ENCODE results near the gene SNX17.
"Not testable (repeated sequence)": the region's sequence is repeated elsewhere in the genome, so short reads cannot be mapped to it uniquely, and the experiment has no call there.

SNX17 gene

DNA sequence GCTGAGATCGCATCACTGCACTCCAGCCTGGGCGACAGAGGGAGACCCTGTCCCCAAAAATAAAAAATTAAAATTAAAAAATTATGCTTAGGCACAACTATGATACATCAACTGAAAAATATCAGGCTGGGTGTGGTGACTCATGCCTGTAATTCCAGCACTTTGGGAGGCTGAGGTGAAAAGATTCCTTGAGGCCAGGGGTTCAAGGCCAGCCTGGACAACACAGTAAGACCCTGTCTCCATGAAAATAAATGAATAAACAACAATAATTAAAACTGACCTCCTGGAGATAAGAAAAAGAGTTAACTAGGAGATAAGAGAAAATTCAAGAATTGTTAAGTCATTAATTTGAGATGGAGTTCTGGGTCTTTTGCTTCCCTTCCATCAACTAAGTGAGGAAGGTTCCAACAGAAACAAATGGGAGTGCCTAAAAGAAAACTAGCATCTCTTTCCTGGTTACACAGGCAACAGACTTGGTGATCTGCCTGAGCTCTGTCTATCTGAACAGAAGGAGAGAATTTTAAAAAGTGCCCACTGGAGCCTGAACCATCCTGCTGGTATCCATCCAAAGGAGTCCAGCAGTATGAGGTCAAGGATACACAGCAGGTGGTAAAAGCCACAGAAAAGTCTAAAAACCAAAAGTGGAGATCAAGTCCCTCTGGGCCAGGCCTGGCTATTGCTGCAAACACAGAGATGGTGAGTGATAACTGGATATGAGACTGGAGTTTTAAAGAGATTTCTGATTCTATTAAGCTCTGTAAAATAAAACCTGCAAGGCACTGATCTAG, 30.1 kb downstream of the SNX17 start:
- DNase-seq = peak; percentile 44

DNA sequence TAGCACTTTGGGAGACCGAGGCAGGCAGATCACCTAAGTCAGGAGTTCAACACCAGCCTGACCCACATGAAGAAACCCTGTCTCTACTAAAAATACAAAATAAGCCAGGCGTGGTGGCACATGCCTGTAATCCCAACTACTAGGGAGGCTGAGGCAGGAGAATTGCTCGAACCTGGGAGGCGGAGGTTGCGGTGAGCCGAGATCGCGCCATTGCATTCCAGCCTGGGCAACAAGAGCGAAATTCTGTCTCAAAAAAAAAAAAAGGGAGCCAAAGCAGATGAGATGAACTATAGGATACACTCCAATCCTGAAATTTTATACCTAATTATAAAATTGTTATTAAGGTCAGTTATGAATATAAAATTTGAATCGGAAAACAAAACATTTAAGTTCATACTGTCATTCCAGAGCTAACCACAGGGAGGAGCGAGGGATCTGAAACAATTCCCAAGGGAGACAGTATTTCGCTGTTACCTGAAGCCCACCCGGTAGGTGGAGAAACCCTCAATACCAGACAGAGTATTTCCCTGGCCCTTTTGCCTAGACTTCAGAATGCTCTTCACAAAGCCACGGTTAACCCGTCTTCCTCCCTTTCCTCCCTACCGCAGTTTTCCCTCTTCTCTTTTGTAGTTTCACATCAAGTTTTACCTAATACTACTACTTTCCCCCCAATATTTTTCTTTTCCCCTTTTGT, 37.5 kb downstream of the SNX17 start:
- peak; percentile 44 for DNase-seq

DNA sequence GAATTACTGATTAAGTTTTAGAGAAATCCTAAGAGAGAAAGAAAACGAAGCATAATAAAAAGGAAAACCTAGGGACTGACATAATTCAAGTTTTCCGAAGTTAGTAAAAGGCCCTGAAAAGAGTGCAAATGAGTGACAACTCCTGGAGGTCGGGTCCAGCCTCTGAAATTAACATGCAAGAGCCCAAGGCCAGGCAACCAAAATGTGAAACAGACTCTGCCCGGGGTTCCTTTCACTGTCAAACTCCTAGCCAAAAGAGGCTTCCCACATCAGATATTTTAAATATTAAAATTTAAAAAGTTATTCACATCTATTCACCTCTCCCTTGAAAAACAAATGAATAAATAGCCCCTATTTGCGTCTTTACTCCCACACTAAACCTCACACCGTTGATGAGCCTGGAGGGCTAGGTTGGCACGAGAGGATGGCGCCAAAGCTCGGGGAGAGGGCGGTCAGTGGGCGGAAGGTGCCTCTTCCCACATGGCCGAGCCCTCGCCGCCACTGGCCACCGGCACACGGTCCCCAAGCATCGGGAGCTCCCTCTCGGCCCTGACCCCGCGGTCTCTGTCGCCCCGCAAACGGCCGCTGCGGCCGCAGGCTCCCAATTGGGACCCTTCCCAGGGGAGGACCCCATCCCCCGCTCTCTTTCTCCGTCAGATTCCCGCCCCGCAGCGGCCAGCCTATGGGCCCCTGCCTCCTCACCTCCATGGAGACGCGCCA, 38.3 kb downstream of the SNX17 start:
- DNase-seq = no peak

DNA sequence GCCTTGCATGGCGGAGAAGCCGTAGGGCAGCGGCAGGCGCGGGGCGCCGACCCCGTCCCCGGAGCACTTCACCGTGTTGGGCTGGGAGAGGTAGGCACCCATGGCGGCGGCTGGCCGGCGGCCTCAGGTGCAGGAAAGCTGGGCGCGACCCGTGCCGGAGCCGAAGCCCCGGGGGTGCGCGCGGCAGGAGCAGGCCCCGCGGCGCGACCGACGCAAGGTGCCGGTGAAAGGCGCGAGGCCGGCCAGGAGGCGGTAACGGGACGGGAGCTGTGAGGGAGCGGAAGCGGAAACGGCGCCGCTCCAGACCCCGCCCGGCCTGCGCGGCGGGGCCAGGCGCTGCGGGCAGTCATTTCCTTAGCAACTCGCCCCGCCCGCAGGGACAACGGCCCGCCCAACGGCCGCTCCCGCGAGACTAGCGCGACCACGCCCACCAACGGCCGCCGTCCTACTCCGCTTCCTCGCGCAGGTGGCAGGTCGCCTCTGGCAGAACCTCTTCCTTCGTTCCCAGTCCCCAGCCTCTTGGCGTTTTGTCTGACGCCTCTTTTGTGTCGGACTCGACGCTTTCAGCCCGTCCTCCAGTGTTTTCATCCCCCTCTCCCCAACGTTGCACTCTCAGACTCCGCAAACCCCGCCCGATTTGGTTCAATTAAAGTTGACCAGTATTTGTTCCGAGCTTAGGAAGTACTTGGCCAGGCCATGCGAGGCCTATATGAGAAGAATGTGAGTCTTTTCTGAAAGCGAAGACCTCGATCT, 39.1 kb downstream of the SNX17 start, which contains the start of gene PPM1G:
Gene PPM1G, minus strand, starts transcription at position 271 of the 753 bp plus-strand sequence. Its CDS starts 169 bp downstream, at position 102.
- peak; percentile 92 for DNase-seq

DNA sequence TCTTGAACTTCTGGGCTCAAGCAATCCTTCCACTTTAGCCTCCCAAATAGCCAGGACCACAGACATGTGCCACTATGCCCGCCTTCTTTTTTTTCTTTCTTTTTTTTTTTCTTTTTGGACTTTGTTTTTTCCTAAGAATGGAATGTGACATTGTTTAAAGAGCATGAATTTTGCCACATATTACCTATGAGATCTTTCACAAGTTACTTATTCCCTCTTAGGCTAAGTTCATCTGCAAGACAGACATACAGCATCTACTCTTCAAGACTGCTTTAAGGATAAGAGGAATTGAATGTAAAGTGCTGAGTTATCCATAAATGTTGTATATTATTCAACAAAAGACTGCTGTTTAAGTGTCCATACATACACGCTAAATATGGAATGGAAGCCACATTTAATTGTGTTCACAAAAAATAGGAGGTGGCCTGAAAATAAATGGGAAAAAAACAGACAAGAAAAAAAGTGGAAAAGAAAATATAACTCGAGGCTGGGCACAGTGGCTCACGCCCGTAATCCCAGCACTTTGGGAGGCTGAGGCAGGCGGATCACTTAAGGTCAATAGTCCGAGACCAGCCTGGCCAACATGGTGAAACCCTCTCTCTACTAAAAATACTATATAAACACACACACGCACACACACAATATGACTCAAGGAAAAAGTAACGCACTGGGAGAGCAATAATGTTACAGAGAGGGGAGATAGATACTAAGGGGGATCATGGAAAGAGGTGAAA, 42.2 kb downstream of the SNX17 start:
- no peak for DNase-seq

DNA sequence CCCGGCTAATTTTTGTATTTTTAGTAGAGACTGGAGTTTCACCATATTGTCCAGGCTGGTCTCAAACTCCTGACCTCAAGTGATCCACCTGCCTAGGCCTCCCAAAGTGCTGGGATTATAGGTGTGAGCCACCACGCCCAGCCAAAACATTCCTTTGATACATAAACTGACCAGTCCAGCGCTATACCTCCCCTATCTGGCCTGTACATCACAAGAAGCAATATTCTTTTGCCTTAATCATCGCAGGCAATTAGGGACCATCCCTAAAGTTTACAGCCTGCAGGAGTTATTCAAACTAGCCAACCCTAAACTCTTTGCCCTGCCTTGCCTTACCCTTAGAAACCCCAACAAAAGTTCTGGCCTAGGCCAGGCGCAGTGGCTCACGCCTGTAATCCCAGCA, 45.7 kb downstream of the SNX17 start:
- no peak for DNase-seq

DNA sequence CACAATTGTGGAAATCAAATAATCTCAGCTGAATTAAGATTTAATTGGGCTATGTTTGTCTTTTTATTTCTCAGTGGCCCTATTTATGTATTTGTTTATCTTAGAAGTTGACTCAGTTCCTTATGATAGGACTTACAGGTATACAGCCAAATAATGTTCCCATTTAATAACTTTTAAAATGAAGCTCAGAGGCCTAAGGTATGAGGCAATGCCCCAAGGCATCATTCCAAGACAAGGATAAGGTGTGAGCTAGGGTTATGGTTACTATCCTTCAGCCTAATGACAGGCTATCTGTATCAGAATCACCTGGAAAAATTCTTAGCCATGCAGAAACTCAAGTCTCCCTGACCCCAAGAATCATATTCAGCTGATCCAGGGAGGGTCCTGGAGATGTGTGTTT, 50.6 kb downstream of the SNX17 start:
- no peak for DNase-seq

DNA sequence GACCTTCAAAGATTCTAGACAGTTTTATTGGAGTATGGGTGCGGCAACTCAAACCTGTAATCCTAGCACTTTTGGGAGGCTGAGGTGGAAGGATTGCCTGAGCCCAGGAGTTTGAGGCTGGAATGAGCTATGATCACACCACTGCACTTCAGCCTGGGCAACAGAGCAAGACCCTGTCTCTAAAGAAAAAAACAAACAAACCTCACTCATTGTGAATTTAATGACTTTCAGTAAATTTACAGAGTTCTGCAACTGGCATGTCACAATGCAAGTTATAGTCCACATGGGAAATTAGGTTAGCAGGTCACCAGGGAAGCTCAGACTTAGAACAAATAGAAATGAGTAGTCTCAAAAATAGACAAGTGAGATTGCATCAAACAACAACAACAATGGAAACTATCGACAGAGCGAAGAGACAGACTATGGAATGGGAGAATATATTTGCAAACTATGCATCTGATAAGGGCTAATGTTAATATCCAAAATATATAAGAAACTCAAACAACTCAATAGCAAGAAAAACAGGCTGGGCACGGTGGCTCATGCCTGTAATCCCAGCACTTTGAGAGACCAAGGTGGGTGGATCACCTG, 51.3 kb downstream of the SNX17 start:
- DNase-seq = no peak

DNA sequence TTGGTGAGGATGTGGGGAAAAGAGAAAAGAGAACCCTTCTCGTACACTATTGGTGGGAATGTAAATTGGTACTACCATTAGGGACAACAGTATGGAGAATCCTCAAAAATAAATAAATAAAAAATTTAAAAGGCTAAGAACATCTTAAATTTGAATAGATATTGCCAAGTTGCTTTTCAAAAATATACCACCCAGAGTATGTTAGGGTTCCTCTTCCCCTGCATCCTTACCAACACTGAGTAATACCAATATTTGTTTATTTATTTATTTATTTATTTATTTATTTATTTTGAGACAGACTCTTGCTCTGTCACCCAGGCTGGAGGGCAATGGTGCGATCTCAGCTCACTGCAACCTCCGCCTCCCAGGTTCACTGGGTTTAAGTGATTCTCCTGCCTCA, 52.5 kb downstream of the SNX17 start:
- DNase-seq = no peak

DNA sequence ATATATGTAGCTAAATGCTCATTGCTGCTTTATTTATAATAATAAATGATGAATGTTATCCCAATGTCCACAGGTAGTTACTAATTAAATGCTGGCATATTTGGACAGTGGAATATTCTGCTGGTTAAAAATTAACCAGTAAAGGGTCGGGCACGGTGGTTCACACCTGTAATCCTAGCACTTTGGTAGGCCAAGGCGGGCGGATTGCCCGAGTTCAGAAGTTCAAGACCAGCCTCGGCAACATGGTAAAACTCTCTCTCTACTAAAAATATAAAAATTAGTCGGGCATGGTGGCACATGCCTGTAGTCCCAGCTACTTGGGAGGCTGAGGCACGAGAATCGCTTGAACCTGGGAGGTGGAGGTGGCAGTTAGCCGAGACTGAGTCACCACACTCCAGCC, 54.6 kb downstream of the SNX17 start:
- not testable (repeated sequence) for DNase-seq

Measured in fibroblast of skin of scalp (primary cell).